ENCODE data around the gene PTPN3.

GRCh38 chr9:109455861-109456260, 42.2 kb downstream of the PTPN3 start:
- TF ChIP-seq POLR2AphosphoS5 (IDR thresholded peaks at IDR 0.05; ENCODE audit: low read depth, low read length) (no peak), REST (IDR thresholded peaks at IDR 0.05; ENCODE audit: insufficient read depth in 1 of 2, low read depth in 2 of 2, low read length in 2 of 2) (no peak), TAF1 (IDR thresholded peaks at IDR 0.05; ENCODE audit: borderline replicate concordance, insufficient read depth, low read length) (no peak), SIN3A (IDR thresholded peaks at IDR 0.05; ENCODE audit: borderline replicate concordance, insufficient read depth, low read length) (no peak), FOXP2 (optimal IDR thresholded peaks at IDR 0.05; ENCODE audit: borderline replicate concordance, extremely low read depth, extremely low read length, insufficient read depth) (no peak)
